ENCODE measurements around the gene CKM. TPM values are rescaled to one million over a fixed set of nuclear protein-coding genes. Genes with fewer than 3 reads are reported as not detected.

Gene CKM
- total and polyA plus RNA-seq, 2 of the 4 experiments (the other 2 are of a cell fraction): not detected

DNA sequence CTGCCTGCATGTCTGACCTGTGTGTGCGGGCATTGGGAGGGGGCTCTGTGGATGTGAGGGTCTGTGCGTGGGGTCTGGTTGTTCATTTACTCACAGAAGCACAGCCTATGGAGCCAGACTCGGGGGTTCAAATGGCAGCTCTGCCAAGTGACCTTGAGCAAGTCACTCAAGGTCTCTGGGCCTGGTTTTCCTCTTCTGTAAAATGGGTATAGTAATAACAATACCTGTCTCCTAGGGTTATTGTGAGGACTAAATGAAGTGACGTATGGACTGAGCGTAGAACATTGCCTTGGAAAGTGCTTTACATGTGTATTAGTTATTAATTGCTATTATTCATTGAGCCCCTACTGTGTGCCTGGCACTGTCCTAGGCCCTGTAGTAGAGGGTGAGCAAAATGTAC, 24.4 kb downstream of the CKM start:
- H3K4me2 ChIP-seq (ENCODE audit: low read depth, low read length): no peak overlapping the region
- H3K27ac ChIP-seq (ENCODE audit: insufficient read depth, low read length): no peak overlapping the region
- no peak overlapping the region for H3K23ac ChIP-seq (ENCODE audit: low read depth, low read length)
- no peak overlapping the region for H2BK5ac ChIP-seq (ENCODE audit: low read depth, low read length, poor library complexity, severe bottlenecking)
- no peak overlapping the region for H3K4ac ChIP-seq (ENCODE audit: low read depth, low read length)
- no peak overlapping the region for H2BK15ac ChIP-seq (ENCODE audit: low read depth, low read length)
- H3K56ac ChIP-seq (ENCODE audit: extremely low read depth, insufficient read depth, low read length): no peak overlapping the region
- no peak for DNase-seq
- no peak overlapping the region for H3K9ac ChIP-seq (ENCODE audit: low read depth, low read length)
- H2AK9ac ChIP-seq (replicated peaks; ENCODE audit: low read depth, low read length, poor library complexity): no peak overlapping the region
- H4K91ac ChIP-seq (ENCODE audit: insufficient read depth, low read depth, low read length): no peak overlapping the region
- TF ChIP-seq SMC3 (IDR thresholded peaks at IDR 0.05; ENCODE audit: low read depth, low read length): no peak
- no peak for TF ChIP-seq POLR2A (IDR thresholded peaks at IDR 0.05; ENCODE audit: low read depth, low read length)
- no peak for TF ChIP-seq FOS (IDR thresholded peaks at IDR 0.05; ENCODE audit: low read depth, low read length)
- no peak for TF ChIP-seq RAD21 (IDR thresholded peaks at IDR 0.05; ENCODE audit: low read length)
- no peak for TF ChIP-seq MAFK (IDR thresholded peaks at IDR 0.05; ENCODE audit: low read depth, low read length)
- no peak for TF ChIP-seq MAZ (IDR thresholded peaks at IDR 0.05; ENCODE audit: borderline replicate concordance, low read depth, low read length)
- TF ChIP-seq MXI1 (IDR thresholded peaks at IDR 0.05; ENCODE audit: borderline replicate concordance, low read depth, low read length): no peak
- TF ChIP-seq, protein P1, sequence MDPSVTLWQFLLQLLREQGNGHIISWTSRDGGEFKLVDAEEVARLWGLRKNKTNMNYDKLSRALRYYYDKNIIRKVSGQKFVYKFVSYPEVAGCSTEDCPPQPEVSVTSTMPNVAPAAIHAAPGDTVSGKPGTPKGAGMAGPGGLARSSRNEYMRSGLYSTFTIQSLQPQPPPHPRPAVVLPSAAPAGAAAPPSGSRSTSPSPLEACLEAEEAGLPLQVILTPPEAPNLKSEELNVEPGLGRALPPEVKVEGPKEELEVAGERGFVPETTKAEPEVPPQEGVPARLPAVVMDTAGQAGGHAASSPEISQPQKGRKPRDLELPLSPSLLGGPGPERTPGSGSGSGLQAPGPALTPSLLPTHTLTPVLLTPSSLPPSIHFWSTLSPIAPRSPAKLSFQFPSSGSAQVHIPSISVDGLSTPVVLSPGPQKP (IDR thresholded peaks at IDR 0.05; ENCODE audit: borderline replicate concordance, low read depth, low read length): no peak
- TF ChIP-seq, protein P2, sequence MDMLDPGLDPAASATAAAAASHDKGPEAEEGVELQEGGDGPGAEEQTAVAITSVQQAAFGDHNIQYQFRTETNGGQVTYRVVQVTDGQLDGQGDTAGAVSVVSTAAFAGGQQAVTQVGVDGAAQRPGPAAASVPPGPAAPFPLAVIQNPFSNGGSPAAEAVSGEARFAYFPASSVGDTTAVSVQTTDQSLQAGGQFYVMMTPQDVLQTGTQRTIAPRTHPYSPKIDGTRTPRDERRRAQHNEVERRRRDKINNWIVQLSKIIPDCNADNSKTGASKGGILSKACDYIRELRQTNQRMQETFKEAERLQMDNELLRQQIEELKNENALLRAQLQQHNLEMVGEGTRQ (IDR thresholded peaks at IDR 0.05; ENCODE audit: low read depth, low read length): no peak
- TF ChIP-seq CHD1 (IDR thresholded peaks at IDR 0.05; ENCODE audit: low read depth, low read length): no peak
- TF ChIP-seq BHLHE40 (IDR thresholded peaks at IDR 0.05; ENCODE audit: low read depth, low read length): no peak
- no peak for TF ChIP-seq RFX5 (IDR thresholded peaks at IDR 0.05; ENCODE audit: low read depth, low read length)
- no peak for TF ChIP-seq CEBPB (IDR thresholded peaks at IDR 0.05; ENCODE audit: low read depth, low read length)
- no peak for TF ChIP-seq RCOR1 (IDR thresholded peaks at IDR 0.05; ENCODE audit: insufficient replicate concordance, low read length)
- TF ChIP-seq, protein P3, sequence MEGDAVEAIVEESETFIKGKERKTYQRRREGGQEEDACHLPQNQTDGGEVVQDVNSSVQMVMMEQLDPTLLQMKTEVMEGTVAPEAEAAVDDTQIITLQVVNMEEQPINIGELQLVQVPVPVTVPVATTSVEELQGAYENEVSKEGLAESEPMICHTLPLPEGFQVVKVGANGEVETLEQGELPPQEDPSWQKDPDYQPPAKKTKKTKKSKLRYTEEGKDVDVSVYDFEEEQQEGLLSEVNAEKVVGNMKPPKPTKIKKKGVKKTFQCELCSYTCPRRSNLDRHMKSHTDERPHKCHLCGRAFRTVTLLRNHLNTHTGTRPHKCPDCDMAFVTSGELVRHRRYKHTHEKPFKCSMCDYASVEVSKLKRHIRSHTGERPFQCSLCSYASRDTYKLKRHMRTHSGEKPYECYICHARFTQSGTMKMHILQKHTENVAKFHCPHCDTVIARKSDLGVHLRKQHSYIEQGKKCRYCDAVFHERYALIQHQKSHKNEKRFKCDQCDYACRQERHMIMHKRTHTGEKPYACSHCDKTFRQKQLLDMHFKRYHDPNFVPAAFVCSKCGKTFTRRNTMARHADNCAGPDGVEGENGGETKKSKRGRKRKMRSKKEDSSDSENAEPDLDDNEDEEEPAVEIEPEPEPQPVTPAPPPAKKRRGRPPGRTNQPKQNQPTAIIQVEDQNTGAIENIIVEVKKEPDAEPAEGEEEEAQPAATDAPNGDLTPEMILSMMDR (conservative IDR thresholded peaks at IDR 0.05; ENCODE audit: low read depth, low read length): no peak
- no peak for TF ChIP-seq NFE2L2 (IDR thresholded peaks at IDR 0.05; ENCODE audit: low read depth, low read length)
- ChIA-PET CTCF (no interaction called here), POLR2A (ENCODE audit: unreplicated experiment) (no interaction called here)
- no peaks in the 10 kb centered on the region; the same call in 1 of the 2 replicates for H3K9me1 ChIP-seq (ENCODE audit: insufficient read depth, low read length)
- H2AK5ac ChIP-seq (ENCODE audit: low read depth, low read length): no peak overlapping the region
- in situ Hi-C loops (cut with MboI; ENCODE audit: low sequenced_read_pairs) (no loop called here), dilution Hi-C loops (cut with HindIII; ENCODE audit: low sequenced_read_pairs, unreplicated experiment) (no loop called here), intact Hi-C loops (cut with micrococcal nuclease) (no loop called here)
- no peaks in the 10 kb centered on the region for H3K27me3 ChIP-seq (ENCODE audit: control insufficient read depth, insufficient read depth, low read length)
- H3K9me3 ChIP-seq (ENCODE audit: control insufficient read depth, insufficient read depth, low read length): no peaks in the 10 kb centered on the region
- no peaks in the 10 kb centered on the region for H4K20me1 ChIP-seq (ENCODE audit: insufficient read depth, low read length)
- no peak overlapping the region for H3K14ac ChIP-seq (replicated peaks; ENCODE audit: low read depth, low read length)
- H2AFZ ChIP-seq (replicated peaks; ENCODE audit: low read length, poor library complexity): no peak overlapping the region
- no peak overlapping the region for H3K4me3 ChIP-seq (ENCODE audit: insufficient read depth, low read depth, low read length)
- no peak overlapping the region for H4K5ac ChIP-seq (ENCODE audit: low read depth, low read length)
- H4K8ac ChIP-seq (ENCODE audit: low read depth in 2 of 2, low read length in 2 of 2): no peak overlapping the region
- no peak overlapping the region for H2BK20ac ChIP-seq (ENCODE audit: low read depth, low read length)
- ATAC-seq (ENCODE audit: low read depth): no peak
- no CpG with 5 or more reads among the region's 5 CpGs for WGBS, 2 experiments (ENCODE audit: extremely low coverage in 2 of 2, insufficient read length in 1 of 2)
- H3K36me3 ChIP-seq (ENCODE audit: control insufficient read depth, insufficient read depth, low read length): peaks cover 44% of the 10 kb centered on the region
- H2BK120ac ChIP-seq (ENCODE audit: low read depth, low read length): no peak overlapping the region
- no peak overlapping the region for H3K18ac ChIP-seq (ENCODE audit: low read depth, low read length)
- H3K79me1 ChIP-seq (ENCODE audit: low read depth in 1 of 2, low read length in 2 of 2): no peaks in the 10 kb centered on the region
- no peaks in the 10 kb centered on the region for H3K4me1 ChIP-seq (ENCODE audit: control insufficient read depth, insufficient read depth, low read length)
- no TSS peak for BruUV-seq (replicated peaks)

Measured in IMR-90 (cell line).